ENCODE data around the gene NEB. TPM values are rescaled to one million over a fixed set of nuclear protein-coding genes. Genes with fewer than 3 reads are reported as not detected.
A peak's percentile ranks its signal among the peaks of the same experiment; 100 is the strongest.

Gene NEB
- polyA plus RNA-seq, 2 of the 4 experiments (the other 2 are of a cell fraction), result 0.67 to 4.4 TPM

DNA sequence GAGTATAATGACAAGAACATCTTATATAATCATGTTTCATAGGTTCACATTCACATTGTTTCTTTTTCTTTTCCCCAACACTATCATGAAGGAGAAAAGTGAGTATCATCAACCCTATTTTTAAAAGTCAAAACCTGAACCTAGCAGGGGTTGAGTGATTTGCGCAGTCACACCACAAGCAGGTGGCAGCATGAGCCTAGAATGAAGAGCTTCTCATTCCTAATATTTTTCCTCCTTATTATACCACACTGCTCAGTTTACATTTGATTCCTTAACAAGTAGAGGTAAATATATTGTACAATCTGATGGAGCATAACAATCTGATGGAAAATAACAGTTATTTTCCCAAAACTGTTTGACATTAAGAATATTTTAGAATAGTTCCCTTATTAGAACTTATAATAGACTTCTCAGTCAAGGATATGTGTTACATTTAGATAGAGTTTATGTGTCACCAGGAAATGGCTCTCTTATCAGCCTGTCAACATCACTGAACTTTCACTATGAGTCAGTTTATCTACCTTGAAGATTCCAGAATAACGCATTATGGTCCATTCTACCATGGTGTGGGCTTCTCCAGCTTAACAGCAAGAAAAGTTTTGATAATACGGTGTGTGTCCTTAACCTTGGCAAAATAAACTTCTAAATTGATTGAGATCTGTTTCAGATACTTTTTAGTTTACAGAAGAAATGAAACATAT is 119.5 kb downstream of the NEB start:
- no peak for DNase-seq (ENCODE audit: low read depth in 1 of 2, low spot score in 1 of 2)
- ChIA-PET POLR2A (no interaction called here), CTCF (interaction anchor here (0.5 to 2.1 kb wide), 5 partner anchors 14 to 1127 kb away, joined by 3 to 9 read pairs (median 4); no protein-coding TSS in a partner anchor)
- FAIRE-seq, result no peak
- no peak for ATAC-seq
- Histone ChIP-seq H3K27ac (no peak overlapping the region), H3K9me3 (no peaks in the 10 kb centered on the region), H3K4me1 (no peaks in the 10 kb centered on the region), H3K4me2 (no peak overlapping the region), H3K4me3 (no peak overlapping the region)
- no peak for TF ChIP-seq JUN (IDR thresholded peaks at IDR 0.05)
- TF ChIP-seq FOXS1 (CRISPR knock-in tag; IDR thresholded peaks at IDR 0.05), result no peak
- TF ChIP-seq RFX5 (IDR thresholded peaks at IDR 0.05), result no peak
- TF ChIP-seq, protein P1, sequence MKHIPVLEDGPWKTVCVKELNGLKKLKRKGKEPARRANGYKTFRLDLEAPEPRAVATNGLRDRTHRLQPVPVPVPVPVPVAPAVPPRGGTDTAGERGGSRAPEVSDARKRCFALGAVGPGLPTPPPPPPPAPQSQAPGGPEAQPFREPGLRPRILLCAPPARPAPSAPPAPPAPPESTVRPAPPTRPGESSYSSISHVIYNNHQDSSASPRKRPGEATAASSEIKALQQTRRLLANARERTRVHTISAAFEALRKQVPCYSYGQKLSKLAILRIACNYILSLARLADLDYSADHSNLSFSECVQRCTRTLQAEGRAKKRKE (CRISPR knock-in tag; IDR thresholded peaks at IDR 0.05; ENCODE audit: low read depth), result no peak
- peak in 1 of 2 experiments; percentile 32; a peak in 1 of 5 replicates for TF ChIP-seq RAD21 (conservative IDR thresholded peaks at IDR 0.05 in 1 of 2, IDR thresholded peaks at IDR 0.05 in 1 of 2)
- 0 out of 3 replicates have a peak, but pooled peaks have one; percentile 8 for TF ChIP-seq CTCF (IDR thresholded peaks at IDR 0.05)
- 80% methylated on average over 3 of the region's 3 CpGs for WGBS (ENCODE audit: missing lambda C conversion rate)

DNA sequence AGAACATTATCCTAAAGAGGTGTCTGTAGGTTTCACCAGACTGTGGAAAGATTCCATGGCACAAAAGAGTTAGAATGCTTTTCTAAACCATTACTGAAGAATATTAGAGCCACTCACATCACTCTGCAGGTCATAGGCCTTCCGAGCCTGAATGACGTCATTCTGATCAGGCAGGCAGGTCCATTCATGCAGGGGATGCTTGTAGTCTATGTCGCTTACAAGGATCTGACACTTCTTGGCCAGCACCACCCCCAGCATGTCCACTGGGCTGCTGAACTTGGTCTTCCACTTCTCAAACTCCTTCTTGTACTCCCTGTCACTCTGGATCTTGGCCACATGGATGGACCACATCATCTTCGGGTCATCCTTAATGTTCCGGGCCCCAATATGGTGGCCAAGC is 120.1 kb downstream of the NEB start:
- POLR2A ChIA-PET, result no interaction called here
- no peaks in the 10 kb centered on the region for H3K9me3 ChIP-seq
- no peak overlapping the region for H3K27ac ChIP-seq
- 77% methylated on average over 5 of the region's 5 CpGs for WGBS (ENCODE audit: missing lambda C conversion rate)
- H3K4me2 ChIP-seq, result no peak overlapping the region
- ATAC-seq (no peak), FAIRE-seq (no peak), DNase-seq (ENCODE audit: low read depth in 1 of 2, low spot score in 1 of 2) (no peak)
- TF ChIP-seq MAZ (IDR thresholded peaks at IDR 0.05; ENCODE audit: borderline replicate concordance, low read depth, low read length), result no peak
- TF ChIP-seq MAFK (IDR thresholded peaks at IDR 0.05; ENCODE audit: partially characterized antibody), result no peak
- no peak for TF ChIP-seq HOXA7 (CRISPR knock-in tag; IDR thresholded peaks at IDR 0.05)
- no peak for TF ChIP-seq RCOR1 (IDR thresholded peaks at IDR 0.05; ENCODE audit: low read depth, low read length)
- TF ChIP-seq POLR2AphosphoS2 (conservative IDR thresholded peaks at IDR 0.05; ENCODE audit: low read length), result no peak
- TF ChIP-seq, protein P2, sequence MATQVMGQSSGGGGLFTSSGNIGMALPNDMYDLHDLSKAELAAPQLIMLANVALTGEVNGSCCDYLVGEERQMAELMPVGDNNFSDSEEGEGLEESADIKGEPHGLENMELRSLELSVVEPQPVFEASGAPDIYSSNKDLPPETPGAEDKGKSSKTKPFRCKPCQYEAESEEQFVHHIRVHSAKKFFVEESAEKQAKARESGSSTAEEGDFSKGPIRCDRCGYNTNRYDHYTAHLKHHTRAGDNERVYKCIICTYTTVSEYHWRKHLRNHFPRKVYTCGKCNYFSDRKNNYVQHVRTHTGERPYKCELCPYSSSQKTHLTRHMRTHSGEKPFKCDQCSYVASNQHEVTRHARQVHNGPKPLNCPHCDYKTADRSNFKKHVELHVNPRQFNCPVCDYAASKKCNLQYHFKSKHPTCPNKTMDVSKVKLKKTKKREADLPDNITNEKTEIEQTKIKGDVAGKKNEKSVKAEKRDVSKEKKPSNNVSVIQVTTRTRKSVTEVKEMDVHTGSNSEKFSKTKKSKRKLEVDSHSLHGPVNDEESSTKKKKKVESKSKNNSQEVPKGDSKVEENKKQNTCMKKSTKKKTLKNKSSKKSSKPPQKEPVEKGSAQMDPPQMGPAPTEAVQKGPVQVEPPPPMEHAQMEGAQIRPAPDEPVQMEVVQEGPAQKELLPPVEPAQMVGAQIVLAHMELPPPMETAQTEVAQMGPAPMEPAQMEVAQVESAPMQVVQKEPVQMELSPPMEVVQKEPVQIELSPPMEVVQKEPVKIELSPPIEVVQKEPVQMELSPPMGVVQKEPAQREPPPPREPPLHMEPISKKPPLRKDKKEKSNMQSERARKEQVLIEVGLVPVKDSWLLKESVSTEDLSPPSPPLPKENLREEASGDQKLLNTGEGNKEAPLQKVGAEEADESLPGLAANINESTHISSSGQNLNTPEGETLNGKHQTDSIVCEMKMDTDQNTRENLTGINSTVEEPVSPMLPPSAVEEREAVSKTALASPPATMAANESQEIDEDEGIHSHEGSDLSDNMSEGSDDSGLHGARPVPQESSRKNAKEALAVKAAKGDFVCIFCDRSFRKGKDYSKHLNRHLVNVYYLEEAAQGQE (IDR thresholded peaks at IDR 0.05), result no peak
- TF ChIP-seq, protein P3, sequence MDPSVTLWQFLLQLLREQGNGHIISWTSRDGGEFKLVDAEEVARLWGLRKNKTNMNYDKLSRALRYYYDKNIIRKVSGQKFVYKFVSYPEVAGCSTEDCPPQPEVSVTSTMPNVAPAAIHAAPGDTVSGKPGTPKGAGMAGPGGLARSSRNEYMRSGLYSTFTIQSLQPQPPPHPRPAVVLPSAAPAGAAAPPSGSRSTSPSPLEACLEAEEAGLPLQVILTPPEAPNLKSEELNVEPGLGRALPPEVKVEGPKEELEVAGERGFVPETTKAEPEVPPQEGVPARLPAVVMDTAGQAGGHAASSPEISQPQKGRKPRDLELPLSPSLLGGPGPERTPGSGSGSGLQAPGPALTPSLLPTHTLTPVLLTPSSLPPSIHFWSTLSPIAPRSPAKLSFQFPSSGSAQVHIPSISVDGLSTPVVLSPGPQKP (IDR thresholded peaks at IDR 0.05; ENCODE audit: low read depth, low read length), result no peak
- TF ChIP-seq EHMT2 (IDR thresholded peaks at IDR 0.05; ENCODE audit: low read depth), result no peak
- no peak for TF ChIP-seq ESRRA (IDR thresholded peaks at IDR 0.05; ENCODE audit: borderline replicate concordance, low read length)
- TF ChIP-seq, protein P4, sequence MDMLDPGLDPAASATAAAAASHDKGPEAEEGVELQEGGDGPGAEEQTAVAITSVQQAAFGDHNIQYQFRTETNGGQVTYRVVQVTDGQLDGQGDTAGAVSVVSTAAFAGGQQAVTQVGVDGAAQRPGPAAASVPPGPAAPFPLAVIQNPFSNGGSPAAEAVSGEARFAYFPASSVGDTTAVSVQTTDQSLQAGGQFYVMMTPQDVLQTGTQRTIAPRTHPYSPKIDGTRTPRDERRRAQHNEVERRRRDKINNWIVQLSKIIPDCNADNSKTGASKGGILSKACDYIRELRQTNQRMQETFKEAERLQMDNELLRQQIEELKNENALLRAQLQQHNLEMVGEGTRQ (IDR thresholded peaks at IDR 0.05), result no peak
- CTCF ChIA-PET, result interaction anchor here (0.5 to 2.1 kb wide), 3 partner anchors 15 to 1128 kb away, joined by 3 to 9 read pairs (median 4); no protein-coding TSS in a partner anchor
- H3K4me1 ChIP-seq, result no peaks in the 10 kb centered on the region
- no peak overlapping the region for H3K4me3 ChIP-seq
